Activated CD8-positive, alpha-beta memory T cell treated with anti-CD3 and anti-CD28 coated beads for 1 hour (primary cell): ENCODE results near the gene ARHGEF9.
"Not testable (repeated sequence)": the region's sequence is repeated elsewhere in the genome, so short reads cannot be mapped to it uniquely, and the experiment has no call there.

Source experiments
- DNase-seq, 2 donors: peaks; one replicate each; pipeline ENCODE4 v3.0.0-alpha.2; 2020; ENCODE audit warnings: low read depth in 1 of 2; ENCODE audit errors: extremely low read depth in 1 of 2

ARHGEF9 gene

DNA sequence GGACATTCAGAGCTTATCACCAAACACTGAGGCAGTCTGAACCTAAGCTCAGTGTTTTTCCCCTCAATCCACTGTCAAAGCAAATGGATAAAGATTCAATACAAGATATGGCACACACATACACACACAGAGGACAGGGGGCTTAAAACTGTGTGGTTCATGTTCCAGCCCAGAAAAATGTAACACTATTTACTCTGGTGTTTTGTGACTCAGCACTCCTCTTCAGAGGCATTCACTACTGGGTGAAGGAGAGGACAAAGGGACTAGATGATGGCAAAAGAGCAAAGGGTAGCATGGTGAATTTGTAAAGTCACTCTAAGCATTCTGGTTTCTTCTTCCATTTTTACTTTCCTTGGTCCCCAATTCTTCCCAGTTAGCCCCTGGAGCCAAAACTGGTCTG, 120.3 kb downstream of the ARHGEF9 start:
- DNase-seq: no peak

DNA sequence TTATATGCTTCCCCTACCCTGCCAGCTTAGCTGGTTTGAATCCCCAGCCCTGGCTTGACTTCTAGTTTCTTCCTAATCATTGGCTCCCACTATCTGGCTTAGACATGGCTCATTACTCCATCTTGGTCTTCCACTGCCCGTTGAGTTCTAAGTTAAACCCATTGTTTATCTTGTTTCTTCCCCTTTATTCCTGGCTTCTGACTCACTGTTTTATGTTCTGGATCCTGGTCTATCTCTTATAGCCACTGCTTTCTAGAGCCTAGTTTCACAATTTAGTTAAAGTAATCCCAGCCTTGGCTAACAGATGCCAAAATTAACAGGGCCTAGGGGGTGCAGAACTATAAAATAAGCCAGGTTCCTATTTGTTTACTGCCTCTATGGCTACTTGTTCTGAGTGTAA, 120.9 kb downstream of the ARHGEF9 start:
- DNase-seq: no peak

DNA sequence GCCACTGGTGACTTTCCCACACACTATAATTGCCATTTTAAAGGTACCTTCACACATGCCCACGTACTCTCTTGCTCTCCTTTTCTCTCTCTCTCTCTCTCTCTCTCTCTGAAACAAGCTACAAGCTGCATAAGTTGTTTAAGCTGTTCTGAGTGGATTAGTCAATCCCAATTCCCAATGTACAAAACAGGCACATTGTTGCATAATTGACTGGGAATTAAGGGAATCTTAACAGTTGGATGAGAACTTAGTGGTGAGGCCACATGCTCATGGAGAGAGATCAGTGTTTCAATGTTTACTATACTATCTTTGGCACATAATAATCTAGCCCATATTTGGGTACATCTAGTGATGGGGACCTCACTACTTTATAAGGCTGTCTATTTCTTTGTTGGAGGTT, 123.3 kb downstream of the ARHGEF9 start:
- no peak for DNase-seq

DNA sequence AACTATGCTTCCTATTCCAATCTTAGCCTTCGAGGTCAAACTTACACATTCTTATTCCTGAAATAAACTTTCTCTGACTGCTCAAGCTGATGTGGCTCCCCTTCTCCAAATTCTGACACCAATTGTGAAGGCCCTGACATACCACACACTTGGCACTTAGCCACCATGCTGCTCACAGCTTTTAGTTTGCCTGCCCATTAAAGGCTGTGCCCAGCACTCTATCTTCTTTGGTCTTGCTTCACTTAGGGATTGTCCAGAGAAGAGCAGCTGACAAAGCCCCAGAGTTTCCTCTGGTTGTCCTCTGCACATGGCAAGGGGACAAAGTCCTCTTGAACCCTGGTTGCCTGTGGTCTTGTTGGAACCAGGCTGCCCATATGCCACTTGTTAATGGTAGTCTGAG, 126.1 kb downstream of the ARHGEF9 start:
- DNase-seq: no peak

DNA sequence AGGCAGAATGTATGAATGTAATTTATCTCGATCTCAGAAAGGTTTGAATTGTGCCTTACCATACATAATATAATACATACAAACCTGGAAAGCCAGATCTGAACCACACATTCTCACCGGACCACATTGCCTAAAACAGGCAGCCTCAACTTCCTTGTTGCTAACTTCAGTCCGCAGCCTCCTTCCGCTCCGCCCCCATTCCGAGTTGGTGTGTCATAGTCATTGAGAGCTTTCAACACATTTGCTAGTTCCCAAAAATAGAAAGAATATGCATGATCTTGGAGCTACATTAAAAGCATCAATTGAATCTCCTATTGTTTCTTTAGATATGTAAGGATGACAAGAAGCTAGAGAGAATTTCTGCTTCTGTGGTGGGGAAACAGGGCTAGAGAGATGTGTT, 127.2 kb downstream of the ARHGEF9 start:
- DNase-seq: no peak

DNA sequence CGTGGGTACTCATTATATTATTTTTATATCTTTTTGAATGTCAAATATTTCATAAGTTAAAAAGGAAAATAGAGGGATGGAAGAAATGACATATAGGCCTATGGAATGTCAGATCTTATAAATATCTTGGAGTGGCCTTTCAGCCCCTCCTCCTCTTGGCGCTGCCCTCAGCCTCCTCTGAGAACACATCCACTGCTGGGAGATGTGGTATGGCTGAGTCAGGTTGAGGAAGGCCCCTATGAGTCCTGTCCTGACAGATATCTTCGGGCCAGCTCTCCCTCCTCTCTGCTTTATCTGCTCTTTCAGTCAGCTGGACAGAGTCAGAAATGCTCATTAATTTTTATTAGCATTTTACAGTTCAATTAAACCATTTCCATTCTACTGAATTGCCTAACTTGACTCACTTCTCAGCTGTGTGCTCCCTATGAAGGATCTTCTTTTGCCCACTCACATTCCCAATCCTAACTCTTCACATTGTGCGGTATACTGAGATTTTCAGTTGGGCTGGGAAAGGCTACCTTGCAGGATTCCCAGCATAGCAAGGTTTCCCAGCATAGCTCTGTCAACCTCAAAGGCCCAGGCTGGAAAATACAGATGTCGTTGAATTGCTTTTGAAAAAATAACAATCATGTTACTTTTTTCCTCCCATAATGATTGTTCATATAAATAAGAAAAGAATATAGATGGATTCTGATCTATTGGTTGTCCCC, 128.0 kb downstream of the ARHGEF9 start:
- no peak for DNase-seq

DNA sequence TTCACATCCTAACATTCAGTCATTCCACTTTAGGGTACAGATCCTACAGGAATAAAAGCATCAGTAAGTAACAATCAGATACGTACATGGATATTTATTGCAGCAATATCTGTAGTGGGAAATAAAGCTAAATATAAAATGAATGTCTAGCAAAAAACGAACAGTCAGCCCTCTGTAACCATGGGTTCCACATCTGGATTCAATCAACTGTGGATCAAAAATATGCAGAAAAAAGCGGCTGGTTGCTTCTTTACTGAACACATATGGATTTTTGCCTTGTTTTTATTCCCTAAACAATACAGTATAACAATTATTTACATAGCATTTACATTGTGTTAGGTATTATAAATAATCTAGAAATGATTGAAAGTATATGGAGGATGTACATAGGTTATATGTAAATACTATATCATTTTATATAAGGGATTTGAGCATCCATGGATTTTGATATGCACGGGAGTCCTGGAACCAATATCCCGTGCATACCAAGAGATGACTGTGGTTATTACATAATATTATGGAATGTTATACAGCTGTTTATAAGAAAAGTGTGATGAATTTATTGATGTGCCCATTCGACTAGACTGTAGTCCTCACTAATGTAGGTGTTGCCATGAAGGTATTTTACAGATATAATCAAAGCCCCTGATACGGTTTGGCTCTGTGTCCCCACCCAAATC, 132.8 kb downstream of the ARHGEF9 start:
- DNase-seq: no peak

DNA sequence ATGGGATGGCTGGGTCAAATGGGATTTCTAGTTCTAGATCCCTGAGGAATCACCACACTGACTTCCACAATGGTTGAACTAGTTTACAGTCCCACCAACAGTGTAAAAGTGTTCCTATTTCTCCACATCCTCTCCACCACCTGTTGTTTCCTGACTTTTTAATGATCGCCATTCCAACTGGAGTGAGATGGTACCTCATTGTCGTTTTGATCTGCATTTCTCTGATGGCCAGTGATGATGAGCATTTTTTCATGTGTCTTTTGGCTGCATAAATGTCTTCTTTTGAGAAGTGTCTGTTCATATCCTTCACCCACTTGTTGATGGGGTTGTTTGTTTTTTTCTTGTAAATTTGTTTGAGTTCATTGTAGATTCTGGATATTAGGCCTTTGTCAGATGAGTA, 139.3 kb downstream of the ARHGEF9 start:
- DNase-seq: not testable (repeated sequence)

DNA sequence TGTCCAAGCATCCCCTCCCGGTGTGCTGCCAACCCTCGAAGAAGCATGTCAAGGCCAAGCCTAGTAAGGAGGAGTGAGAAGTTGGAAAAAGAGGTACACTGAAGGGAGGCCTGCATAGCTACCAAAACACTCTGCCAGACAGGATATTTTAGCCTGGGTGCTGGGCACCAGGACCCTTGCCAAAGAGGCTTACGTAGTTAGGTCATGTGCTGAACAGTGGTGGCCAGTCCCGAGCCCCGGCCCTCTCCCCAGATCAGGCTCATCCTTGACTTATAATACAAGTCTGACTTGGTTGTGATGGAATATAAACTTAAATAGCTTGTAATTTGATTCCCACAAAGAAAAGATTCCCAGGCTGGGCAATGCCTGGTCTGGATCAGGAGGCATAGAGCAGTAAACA, 149.3 kb downstream of the ARHGEF9 start:
- DNase-seq: no peak

DNA sequence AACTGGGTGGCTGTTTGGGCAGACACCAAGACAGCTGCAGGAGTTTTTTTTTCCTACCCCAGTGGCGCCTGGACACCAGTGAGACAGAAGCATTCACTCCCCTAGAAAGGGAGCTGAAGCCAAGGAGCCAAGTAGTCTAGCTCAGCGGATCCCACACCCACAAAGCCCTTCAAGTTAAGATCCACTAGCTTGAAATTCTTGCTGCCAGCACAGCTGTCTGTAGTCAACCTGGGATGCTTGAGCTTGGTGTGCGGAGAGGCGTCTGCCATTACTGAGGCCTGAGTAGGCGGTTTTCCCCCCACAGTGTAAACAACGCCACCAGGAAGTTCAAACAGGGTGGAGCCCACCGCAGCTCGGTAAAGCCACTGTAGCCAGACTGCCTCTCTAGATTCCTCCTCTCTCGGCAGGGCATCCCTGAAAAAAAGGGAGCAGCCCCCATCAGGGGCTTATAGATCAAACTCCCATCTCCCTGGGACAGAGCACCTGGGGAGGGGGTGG, 171.4 kb downstream of the ARHGEF9 start:
- no peak for DNase-seq

DNA sequence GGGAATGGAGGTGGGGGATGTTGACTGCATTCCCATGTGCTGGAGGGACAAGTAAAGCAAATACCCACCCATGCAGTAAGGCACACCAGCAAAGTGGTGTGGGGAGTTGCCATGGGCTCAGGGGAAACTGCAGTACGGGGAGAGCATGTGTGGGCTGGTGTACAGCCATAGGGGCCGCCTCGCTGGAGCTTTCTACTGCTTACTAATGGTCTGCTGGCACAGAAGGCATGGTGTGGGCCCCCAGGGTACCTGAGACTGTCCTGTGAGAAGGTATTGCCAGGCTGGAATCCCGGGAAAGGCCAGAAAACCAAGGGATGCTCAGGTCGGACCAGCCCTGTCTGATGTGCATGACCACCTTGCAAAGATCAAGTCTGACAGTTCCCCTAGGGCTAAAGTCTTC, 199.1 kb downstream of the ARHGEF9 start:
- no peak for DNase-seq
